Diencephalon (tissue), 1 donor: ENCODE data around the gene FSTL4. TPM values are rescaled to one million over a fixed set of nuclear protein-coding genes. Genes with fewer than 3 reads are reported as not detected.

Experiments used
- small RNA-seq: library from RNA; depleted of rRNA; stranded (forward); fragments of <200 nt; gene quantifications from one replicate; pipeline ENCODE3, GENCODE V24; 2014
- total RNA-seq: library from RNA; depleted of rRNA; stranded (reverse); fragments of >200 nt; gene quantifications from one replicate; pipeline ENCODE4 v1.2.3, GENCODE V29; 2014

FSTL4 gene
- total RNA-seq = 5.8 TPM

DNA sequence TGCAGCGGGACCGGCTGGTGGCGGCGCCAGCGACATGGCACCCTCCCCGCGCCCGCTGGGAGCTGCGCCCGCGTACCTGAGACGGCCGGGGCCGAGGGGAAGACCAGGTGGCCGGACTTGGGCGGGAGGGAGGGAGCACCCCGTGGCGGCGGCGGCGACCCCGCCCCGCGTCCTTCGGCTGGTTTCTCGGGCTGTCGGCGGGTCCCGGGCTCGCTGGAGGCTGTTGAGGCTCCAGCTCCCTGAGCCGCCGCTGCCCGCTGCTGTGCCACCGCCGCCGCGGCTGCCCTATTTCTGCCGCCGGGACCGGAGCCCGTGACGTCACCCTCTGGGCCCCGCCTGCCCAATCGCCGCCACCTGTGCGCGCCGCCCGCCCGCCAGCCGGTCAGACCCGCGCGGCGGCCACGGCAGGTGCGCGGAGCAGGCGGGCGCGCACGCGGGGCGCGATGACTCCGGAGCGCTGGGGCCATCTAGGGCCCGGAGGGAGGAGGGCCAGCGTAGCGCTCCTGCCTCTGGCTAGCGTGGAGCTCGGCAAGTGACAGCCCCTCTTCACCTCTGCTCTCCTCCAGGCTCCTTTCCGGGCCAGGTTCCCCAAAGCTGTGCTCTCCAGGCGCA lies at the start of gene FSTL4:
FSTL4 (minus strand) TSS at position 293 of the 612 bp plus-strand sequence.

Small RNA genes within 50 kb of the gene (small RNA-seq; reads per million reads assigned to genes)
- not detected for gene MIR1289-2
